ENCODE measurements around the gene TSLP.

The TSLP gene

GRCh38 chr5:111099058-111099778, 27.7 kb downstream of the TSLP start:
- DNase-seq: no peak

GRCh38 chr5:111106320-111106948, 34.9 kb downstream of the TSLP start:
- no peak for DNase-seq

GRCh38 chr5:111107371-111107770, 35.9 kb downstream of the TSLP start:
- DNase-seq: no peak

- DNase-seq: no peak
These were observed 40.4 kb downstream of the TSLP start for GRCh38 chr5:111111956-111112355.

- DNase-seq: no peak
These were observed 42.2 kb downstream of the TSLP start for GRCh38 chr5:111113678-111114077.

- DNase-seq: no peak
These were observed 43.7 kb downstream of the TSLP start for GRCh38 chr5:111115229-111115628.

- no peak for DNase-seq
These were observed 45.0 kb downstream of the TSLP start for GRCh38 chr5:111116550-111116949.

GRCh38 chr5:111117136-111117535, 45.6 kb downstream of the TSLP start:
- DNase-seq: no peak

GRCh38 chr5:111119221-111119620, 47.7 kb downstream of the TSLP start:
- no peak for DNase-seq

- DNase-seq: no peak
These were observed 48.3 kb downstream of the TSLP start for GRCh38 chr5:111119856-111120255.

GRCh38 chr5:111120911-111121310, 49.4 kb downstream of the TSLP start:
- DNase-seq: no peak

GRCh38 chr5:111121926-111122325, 50.4 kb downstream of the TSLP start:
- no peak for DNase-seq

- DNase-seq: no peak
These were observed 50.9 kb downstream of the TSLP start for GRCh38 chr5:111122398-111122797.

- DNase-seq: no peak
These were observed 53.3 kb downstream of the TSLP start for GRCh38 chr5:111124793-111125192.

- no peak for DNase-seq
These were observed 55.4 kb downstream of the TSLP start for GRCh38 chr5:111126896-111127295.
